Thyroid gland (tissue), 4 donors: ENCODE results near the gene FLOT1.

Experiments used
- CTCF ChIP-seq, 6 experiments: fragments of 200-600 bp in 3 of 6; fragments of 450-650 bp in 3 of 6; sonication (generic) in 3 of 6; IDR thresholded peaks; one replicate each; pipeline ENCODE4 v1.5.1; 2016 to 2019; ENCODE audit warnings: antibody characterized with exemption in 6 of 6, mild to moderate bottlenecking in 2 of 6, inconsistent platforms in 1 of 6, moderate library complexity in 1 of 6
- POLR2A ChIP-seq, 2 donors: fragments of 450-650 bp; IDR thresholded peaks; one replicate each; pipeline ENCODE4 v1.6.1; 2017; ENCODE audit warnings: antibody characterized with exemption in 2 of 2, mild to moderate bottlenecking in 2 of 2, moderate library complexity in 1 of 2

- TF ChIP-seq CTCF (IDR thresholded peaks at IDR 0.05) (no peak), POLR2A (IDR thresholded peaks at IDR 0.05) (no peak)
These were observed 53.9 kb downstream of the FLOT1 start for GRCh38 chr6:30688569-30688968.
